GM18907 (cell line): ENCODE measurements around the gene IGFBP5.
A peak's percentile ranks its signal among the peaks of the same experiment; 100 is the strongest.

Source experiments
- ATAC-seq: cut with Tn5 transposase; IDR thresholded peaks from one replicate; pipeline ENCODE4 v1.9.1; 2021; ENCODE audit warnings: mild to moderate bottlenecking, moderate library complexity; ENCODE audit not compliant: unreplicated experiment

IGFBP5 gene

DNA sequence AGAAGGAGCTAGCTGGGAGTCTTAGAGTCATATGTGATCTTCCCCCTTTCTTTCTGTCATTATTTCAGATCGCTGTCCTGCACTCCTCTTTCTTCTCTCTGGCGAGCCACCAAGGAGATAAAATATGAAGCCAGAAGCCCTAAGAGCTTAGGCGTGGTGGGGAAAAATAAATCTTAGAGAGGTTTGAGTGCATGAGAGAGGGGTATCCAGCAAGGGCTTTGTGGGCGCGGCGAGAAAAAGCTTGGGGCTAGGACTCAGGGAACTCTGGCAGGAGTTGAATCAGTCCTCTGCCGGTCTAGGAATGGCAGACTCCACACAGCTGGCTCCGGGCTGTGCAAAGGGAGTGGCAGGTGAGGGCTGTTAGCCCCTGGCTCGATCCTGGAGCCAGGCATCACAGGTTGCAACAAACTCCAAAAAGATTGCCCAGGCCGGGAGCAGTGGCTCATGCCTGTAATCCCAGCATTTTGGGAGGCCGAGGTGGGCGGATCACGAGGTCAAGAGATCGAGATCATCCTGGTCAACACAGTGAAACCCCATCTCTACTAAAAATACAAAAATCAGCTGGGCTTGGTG, 20.1 kb upstream of the IGFBP5 start:
- ATAC-seq = no peak

DNA sequence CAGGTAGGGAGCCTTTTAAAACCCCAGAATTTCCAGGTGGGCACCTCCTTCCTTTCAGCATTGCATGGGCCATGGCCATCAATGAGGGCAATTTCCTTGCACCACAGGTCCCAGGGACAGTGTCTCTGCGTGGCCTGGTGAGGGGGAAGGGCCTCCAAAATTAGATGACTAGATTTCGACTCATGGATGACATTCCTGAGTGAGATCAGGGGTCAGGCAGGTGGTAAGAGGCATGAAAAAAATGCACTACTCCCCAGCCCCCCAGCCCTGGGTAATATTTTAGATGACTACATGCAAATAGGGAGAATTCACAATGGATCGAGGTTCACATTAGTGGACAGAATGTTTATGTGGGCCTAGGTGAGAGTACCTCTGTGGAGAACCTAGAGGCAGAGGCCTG, 19.0 kb upstream of the IGFBP5 start:
- ATAC-seq = no peak

DNA sequence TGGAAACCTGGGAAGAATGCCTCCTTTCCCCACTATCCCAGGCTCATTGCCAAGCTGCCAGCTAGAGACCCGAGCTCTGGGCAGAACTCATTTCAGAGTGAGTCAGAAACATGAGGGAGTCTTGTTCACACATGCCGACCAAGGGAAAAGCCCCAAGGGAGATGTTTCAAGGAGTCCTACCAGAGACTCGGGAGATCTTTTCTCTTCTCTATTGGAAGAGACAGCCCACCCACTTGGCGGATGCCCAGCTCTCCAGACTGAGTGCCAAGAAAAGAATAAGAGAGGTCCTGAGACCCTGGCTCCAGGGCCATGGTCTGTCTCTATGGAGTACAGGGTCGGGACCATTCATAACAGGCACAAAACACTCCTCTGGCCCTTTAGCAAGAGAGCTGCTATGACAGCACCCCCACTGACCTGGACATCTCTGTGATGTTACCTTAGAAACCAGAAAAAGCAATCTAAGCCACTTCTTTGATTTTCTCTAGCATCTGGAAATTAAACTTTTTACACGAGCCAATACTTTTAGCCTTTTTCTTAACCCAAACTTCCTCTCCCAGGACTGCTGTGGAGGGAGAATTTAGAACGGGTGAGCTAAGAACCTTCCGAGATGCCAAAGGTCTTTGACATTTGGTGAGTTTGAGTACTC, 18.5 kb upstream of the IGFBP5 start:
- no peak for ATAC-seq

DNA sequence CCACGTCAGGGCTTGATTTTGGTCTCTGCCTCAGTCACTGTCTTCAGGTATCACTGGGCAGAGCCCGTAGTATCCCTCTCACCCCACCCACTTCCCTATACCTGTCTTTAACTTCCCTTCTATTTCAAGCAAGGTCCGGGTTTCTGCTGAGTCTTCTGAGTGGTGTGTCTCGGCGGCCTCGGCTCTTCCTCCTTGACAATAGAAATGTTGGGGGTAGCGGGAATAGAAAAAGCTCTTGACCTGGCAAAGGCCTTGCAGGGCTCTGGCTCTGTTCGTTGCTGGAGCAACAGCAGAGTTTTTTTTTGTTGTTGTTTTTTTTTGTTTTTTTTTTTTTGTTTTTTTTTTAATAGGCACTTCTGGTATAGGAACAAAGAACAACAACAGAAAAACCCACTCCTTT, 16.0 kb upstream of the IGFBP5 start:
- no peak for ATAC-seq

DNA sequence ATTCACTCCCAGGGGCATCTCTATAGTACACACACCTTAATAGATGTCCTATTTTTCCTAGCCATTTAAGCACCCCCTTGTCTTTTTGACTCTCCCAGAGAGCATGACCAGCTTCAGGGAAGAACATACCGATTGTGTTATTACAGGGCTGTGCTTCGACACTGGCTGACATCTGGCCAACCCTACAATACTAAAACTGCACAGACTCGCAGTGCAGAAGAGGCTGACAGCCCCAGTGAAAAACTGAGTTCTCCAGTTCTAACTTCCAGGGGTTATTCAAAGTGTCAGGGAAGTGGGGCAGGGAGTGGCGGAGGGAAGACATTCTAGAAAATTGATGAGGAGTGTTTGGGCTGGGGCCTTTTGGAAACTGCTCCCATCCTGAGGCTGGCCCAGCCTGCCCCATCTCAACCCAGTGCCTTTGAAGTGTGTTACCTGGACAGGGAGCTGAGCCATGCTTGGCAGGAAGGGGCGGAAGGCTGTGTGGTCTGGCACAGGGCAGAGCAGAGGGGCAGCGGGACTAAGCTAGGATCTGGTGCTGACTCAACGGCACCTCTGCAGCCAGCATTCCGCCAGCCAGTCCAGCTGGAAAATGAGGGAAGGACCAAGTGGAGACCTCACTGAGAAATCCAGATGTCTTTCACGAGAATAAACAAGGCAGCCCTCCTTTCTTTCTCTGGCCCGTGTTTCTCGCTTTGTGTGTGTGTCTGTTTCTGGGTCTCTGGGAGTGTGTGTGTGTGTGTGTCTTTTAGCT, 15.4 kb upstream of the IGFBP5 start:
- no peak for ATAC-seq

DNA sequence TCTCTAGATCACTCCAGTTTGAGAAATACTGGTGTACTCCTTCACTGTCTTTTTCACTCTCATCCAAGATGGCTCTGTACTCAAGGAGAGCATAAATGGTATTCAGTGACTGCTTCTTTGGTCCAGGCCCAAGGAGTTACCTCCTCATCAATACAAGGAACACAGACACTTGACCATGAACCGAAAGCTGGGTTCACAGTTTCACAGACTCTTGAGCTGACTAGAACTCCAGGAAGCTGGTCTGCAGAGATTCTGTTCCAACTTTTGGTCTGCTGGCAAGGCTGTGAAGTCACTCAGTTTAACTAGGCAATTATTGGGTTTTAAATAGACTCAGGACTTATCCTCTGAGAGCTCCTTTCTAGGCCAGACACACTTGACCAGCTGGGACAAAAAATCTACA, 7.4 kb upstream of the IGFBP5 start:
- ATAC-seq = no peak

DNA sequence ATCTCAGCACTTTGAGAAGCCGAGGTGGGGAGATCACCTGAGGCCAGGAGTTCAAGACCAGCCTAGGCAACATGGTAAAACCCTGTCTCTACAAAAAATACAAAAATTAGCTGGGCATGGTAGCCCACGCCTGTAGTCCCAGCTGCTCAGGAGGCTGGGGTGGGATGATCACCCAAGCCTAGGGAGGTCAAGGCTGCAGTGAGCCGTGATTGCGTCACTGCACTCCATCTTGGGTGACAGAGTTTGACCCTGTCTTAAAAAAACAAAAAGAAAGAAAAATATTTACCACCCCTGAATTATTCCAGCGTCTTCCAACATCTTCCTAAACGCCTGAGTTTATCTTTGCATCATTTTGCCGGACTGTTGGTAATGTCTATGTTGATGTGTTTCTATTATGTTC, 6.2 kb upstream of the IGFBP5 start:
- no peak for ATAC-seq

DNA sequence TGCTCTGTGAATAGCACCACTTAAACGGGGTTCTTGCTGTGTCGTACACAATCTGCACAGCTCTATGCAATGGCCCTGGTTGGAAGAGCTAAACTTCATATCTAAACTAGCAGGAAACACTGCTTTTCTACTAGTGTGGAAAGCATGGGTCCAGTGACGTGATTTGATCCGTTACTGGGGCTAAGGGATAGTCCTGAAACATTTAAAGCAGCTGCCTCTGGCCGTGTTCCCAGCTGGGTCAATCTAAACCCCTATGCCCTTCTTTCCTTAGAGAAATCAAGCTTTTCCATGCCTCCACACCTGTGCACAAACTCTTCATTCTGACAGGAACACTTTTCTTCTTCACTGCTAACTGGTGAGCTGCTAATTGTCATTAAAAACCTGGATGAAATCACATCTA, 5.4 kb upstream of the IGFBP5 start:
- ATAC-seq = no peak

DNA sequence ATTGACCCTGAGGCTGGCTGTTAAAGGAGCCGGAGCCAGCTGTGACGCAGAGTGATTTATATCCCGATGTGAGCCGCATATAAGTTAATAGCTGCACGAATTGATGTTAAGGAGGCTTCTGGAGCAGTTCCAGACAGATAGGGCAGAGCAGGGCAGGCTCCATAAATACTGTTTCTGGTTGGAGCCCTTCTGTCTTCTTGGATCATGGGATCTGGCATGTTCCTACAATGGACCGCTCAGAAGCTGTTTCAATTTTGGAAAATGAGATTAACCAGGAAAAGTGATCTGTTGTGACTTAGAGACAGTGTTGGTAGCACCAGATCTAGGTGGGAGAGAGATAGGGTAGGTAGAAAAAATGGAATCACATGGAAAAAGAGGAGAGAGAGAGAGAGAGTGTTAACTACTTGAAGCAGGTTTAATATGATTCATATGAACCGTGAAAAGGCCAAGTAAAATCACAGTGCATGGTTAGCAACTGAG, 4.8 kb upstream of the IGFBP5 start:
- no peak for ATAC-seq

DNA sequence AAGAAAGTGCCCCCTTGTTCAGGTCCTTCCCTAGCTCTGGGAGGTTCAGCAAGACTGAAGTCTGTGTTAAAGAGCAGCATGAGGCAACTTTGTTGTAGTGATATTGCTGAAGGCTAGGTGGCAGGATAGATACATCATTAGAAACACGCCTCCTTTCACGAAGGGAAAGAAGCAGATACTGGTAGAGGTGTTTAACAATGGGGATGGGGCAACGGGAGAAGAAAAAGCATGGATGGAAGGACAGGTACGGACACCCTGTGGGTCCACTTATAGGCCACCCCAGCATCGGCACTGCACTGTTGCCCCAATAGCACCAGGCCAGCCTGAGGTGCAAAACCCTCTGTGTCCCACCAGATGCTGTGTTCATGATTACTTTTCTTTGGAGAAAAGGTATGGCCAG, 3.5 kb upstream of the IGFBP5 start:
- ATAC-seq = peak; percentile 57

DNA sequence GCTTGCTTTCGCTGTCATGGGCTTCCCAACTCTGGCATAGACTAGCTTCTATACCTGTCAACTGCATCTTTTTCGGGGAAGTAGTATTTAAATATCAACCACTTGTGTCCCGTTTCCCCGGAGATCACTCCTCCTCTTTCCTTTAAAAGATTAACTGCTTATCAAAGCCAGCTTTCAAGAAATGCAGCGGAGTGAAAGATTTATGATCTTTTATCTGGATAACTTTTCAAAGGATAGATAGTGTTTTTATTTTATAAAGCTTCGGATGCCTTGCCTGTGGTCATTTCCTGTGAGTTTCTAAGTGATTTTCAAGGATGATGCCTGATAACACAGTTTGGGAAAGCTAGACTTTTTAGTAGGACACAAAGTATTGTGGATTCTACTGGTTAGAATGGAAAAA, 2.9 kb upstream of the IGFBP5 start:
- no peak for ATAC-seq

DNA sequence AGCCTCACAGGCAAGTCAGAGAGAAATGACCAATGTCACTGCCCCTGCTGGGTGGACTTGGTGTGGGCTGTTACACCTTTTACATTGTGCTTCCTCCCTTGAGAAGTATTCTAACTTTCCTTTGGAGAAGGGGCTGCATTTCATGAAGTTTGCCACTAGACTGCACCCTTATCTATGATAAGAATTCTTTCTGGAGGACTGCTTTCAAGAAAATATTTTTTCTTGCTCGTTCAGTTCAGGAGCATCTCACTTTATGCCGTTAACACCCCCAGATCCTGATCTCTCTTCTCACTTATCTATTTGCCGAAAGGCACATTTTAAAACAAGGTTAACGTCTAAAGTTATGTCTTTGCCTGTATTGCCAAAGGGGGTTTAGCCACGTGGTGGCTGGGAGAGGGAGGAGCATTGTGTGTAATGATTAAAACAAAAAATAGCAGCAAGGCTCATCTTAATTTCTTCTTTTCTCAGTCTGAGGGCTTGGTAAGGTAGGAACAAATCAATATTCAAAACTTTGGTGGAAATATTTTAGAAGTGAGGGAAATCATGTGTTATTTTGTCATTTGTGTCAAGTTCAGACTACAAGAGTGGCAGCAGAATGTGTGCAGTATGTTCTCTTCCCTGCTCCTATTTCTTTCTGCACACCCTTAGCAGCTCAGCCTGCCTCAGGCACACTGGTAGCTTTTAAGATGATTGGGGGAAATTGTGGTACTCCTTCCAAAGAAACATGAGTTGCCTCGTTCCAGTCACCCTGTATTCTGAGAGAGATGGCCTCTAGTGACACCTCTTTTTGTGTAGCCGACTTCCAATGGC, 1.6 kb upstream of the IGFBP5 start:
- no peak for ATAC-seq

DNA sequence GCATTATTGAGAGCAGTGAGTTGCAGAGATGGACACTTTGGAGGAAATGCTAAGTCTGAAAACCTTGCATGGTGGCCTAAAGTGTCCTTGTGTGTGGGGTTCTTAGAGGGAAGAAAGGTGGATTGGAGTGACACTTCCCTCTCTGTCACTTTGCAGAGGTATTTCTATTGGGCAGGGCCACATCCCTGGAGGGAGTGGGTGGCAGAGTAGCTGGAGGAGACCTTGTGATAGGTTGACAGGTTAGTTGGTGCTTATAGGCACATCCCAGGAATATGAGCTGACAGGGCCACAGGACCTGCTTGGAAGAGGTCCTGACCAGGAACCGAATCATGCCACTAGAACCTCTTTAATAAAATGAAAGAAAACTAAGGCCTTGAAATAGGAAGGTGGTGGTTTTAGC, 972 bp upstream of the IGFBP5 start:
- ATAC-seq = no peak

DNA sequence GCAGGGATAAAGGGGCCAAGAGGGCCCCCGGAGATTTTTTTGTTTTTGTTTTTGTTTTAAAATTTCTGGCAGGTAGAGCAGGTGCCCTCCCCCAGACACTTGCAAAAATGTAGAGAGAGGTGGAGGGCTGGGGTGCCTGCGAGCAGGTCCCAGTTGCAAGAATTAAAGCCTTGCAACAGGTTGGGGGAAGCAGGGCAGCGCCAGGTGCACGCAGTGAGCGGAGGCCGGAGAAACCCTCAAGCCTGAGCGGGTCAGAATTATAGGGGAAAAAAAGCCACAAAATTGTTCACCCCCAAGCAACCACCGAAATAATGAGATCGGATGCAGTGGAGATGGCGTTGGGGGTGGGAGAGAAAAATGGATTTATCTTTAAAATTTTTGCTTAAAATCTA, 527 bp downstream of the IGFBP5 start:
- ATAC-seq = no peak

DNA sequence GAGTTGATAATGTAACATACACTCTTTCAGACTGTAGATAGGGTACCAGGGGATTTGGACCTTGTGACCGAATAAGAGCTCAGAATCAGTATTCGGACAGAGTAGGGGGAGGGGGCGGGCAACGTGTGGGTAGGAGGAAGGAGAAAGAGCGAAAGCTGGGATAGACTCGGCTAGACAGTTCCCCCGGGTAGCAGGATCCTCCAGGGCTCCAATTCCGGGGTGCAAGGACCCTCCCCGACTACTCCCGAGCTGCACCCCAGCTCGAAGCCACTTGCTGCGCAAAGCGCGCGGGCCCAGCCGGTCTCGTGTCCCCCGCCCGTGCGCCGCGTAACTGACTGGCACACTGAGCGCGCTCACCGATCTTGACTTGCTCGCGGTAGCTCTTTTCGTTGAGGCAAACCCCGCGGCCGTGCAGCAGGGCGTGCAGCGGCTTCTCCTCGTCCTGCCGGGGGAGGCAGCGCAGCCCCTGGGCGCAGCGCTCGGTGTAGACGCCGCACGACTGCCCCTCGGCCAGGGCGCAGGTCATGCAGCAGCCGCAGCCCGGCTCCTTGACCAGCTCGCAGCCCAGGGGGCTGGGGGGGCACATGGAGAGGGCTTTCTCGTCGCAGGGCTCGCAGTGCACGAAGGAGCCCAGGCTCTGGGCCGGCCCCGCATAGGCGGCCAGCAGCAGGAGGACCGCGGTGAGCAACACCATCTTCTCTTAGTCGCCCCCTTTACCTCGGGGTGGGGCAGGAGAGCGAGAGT, 1.1 kb downstream of the IGFBP5 start:
- no peak for ATAC-seq

DNA sequence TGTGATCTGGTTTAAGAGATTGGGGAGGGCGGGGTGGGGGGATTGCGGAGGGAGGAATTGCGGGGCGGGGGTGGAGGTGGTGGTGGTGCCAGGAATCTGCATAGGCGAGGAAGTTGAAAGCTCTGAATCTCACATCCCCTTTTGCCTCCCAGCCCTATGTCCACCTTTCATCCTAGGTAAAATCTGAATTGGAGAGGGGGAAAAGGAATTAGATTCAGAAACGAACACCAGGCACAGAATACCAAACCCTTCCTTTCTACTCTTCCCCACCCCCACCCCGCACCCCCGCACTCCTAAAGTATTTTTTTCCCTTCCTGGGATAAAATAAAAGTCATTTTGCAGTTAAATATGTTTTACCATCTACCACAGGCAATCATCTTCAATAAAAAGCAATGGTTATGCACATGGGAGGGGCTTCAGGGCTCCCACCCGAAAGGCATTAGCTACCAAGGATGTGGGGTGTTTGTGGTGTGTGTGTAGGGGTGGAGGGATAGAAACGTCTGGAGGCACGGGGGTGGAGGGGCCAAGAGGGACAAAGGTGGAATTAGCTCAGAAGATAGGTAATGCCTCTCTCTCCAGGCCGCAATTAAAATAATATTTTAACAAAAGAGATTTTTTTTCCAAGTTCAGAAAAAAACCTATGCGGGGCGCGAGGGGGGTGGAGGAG, 1.8 kb downstream of the IGFBP5 start:
- no peak for ATAC-seq

DNA sequence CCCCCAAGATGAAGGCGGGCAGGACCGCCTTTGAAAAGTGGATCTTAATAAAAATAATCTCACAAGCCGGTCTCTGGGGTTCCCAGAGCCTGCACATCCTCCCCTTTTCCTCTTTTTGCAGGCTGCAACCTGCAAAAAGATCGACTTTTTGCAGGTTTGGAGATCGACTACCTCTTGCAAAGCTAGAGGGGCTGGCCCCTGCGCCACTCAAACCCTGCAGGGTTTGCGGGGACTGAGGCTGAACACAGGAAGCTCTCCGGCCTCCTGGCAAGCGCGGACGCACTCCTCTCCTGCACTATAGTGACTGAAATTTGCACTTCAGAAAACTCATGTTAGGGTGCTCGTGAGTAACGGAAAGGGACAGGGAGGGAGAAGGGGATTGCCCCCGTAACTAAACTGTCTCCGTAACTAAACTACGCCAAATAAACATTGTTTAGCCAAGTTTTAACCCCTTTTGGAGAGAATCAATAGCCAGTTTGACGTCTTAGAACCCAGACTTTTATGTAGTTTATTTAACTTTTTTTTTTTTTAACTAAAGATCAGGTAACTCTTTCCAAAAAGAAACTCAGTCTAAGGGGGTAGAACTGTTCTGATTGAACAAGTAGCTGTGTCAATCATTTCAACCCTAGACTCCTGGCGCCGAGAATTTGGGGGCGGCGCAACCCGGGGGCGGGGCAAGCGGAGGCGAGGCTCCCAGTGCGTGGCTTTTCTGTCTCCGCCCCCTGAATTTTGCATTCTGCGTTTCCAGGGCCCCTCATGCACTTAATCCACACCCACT, 2.5 kb downstream of the IGFBP5 start:
- ATAC-seq = no peak

DNA sequence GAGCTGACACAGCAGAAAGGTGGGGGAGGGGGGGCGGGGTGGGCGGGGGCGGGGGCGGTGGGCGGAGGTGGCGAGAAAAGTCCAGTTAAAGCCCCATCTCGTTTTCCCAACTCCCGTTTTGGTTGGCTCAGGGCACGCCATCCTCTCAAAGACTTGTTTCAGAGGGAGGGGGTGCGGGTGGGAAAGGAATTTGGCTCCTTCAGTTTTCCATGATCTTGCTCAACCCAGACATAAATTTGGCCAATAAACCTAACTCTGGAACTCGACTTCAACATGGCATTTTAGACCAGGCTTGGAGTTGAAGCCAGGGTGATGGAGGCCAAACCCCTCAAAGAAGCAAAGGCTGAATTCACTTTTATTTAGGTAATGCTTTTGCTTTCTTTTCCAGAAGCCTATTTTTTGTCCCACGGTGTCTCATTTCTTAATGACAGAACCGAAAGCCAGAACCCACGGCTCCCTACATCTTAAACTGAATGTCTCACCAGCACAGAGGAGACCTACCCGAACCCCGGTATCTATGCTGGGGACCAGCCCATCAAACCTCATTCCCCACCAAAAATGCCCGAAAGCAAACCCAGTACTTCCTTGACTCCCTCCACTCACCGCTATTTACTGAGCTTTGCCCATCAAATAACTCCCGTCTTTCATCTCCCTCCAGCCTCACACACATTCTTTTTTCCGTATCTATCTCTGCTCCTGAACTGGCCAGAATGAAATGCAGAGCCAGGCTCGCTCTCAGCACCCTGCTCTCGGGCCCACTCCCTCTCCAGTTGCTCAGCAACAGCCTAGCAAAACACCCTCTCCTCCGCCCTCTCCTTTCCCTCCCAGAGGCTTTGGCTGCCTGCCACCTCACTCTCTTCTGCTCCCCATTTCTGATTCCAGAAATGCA, 4.3 kb downstream of the IGFBP5 start:
- no peak for ATAC-seq

DNA sequence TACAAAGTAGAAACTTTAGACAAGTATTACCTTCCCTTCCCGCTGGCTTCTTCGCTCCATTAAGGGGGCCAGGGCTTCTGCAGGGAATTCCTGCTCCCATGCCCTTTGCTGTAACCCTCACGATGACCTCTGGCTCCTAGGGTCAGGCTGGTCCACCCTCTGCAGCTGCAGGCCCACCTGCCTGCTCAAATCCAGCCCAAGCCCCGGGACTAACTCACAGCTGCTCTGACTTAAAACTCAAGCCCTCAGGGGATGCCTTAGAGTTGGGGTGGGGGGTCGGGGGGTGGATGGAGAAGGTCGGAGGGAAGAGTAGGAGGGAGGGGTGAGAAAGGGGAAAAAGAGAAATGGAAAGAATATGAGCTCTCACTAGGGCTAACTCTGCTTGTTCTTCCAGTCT, 4.9 kb downstream of the IGFBP5 start:
- no peak for ATAC-seq
